Fibroblast of villous mesenchyme (primary cell): ENCODE results near the gene PCDH15. TPM values are rescaled to one million over a fixed set of nuclear protein-coding genes. Genes with fewer than 3 reads are reported as not detected.
"Not testable (repeated sequence)": the region's sequence is repeated elsewhere in the genome, so short reads cannot be mapped to it uniquely, and the experiment has no call there.

Source experiments
- DNase-seq: peaks from one replicate; pipeline ENCODE4 v3.0.0-alpha.2; 2010; ENCODE audit warnings: low read depth
- H3K4me3 ChIP-seq: 2 replicates; pipeline ENCODE4 v1.5.1; 2011; ENCODE audit warnings: low read depth, mild to moderate bottlenecking, low read length
- CTCF ChIP-seq: IDR thresholded peaks from 2 replicates; pipeline ENCODE4 v1.5.1; 2012; ENCODE audit warnings: low read depth, mild to moderate bottlenecking, low read length; ENCODE audit not compliant: insufficient read depth
- total RNA-seq: library from RNA; depleted of rRNA; stranded (reverse); fragments of >200 nt; gene quantifications from 2 replicates; pipeline ENCODE4 v1.2.3, GENCODE V29; 2012

PCDH15 gene
- total RNA-seq, 1 donor = not detected

DNA sequence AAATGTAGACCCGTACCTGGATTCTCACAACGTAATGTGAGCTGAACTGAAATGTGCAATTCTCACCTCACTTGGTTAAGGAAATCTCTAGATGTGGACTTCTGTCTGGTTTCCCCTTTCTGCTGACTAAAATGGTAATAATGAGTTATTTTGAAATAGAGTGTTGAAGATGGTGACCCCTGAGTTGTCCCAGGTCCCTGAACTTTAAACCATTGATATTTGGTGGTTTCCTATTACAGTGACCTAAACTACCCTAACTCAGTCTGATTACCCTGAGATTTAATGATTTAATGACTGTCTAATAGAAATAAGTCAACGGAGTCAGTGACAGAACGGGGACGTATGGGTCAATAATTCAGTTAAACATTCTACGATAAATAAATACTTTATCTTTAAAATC is 845.9 kb downstream of the PCDH15 start:
- no peak overlapping the region for H3K4me3 ChIP-seq
- TF ChIP-seq CTCF = no peak
- no peak for DNase-seq

DNA sequence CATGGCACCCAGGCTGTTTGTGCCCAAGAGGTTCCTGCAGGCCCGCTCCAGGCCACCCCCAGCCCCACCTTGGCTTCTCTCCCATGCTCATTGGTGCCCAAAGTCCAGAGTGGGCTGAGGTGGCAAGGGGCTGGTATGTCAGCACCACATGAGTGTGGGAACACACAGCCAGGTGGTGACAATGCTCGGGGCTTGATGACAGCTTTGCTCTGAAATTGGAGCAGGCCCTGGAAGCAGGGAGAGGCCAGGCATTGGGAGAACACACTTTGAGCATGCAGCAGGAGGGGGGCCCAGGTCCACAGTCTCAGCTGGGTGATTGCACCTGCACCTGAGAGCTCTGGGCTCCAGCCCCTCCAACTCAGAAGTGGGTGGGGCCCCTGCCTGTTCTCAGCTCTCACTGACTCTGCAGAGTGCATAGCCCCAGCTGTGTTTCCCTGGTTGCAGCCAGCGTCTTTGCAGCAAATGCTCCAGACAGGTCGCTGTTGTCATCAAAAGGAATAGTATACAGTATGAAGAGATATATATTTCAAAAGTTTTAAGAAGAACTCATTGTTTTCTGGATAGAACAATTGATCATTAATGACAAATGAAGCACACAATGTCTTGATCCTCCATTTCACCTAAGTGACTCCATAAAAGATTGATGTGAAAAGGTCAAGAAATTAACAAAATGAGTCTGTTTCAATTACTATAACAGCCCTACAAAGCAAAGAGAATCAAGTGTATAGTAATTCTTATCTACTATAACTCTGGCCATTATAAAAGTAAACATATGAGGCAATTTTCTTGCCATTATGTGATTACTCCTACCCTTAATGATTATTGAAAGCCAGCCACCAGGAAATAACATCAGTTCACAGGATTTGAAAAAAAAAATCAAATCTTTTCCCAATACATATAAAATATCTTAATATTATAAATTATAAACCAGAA is 848.1 kb downstream of the PCDH15 start:
- no peak for TF ChIP-seq CTCF
- H3K4me3 ChIP-seq = no peak overlapping the region
- DNase-seq = no peak

DNA sequence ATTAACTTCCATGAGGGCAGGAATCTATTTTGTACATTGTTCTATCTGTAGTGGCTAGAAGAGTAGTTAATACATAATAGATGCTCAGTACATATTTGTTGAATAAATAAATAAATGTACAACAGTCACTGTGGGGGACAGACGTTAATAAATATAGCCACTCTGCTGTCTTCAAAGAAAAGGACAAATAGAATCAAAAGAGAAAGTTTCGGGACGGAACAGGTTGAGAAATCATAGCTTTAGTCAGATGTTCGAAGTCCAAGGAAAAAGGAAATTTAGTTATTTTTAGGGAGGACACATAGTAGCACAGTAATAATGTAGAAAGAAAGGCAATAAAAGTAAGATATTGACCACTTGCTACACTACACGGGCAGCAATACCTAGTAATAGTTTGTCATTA is 861.4 kb downstream of the PCDH15 start:
- TF ChIP-seq CTCF = no peak
- DNase-seq = no peak
- H3K4me3 ChIP-seq = no peak overlapping the region

GRCh38 chr10:53930648-53931047 is 870.4 kb downstream of the PCDH15 start:
- no peak for TF ChIP-seq CTCF
- no peak for DNase-seq
- no peak overlapping the region for H3K4me3 ChIP-seq

GRCh38 chr10:53924051-53924700 is 876.9 kb downstream of the PCDH15 start:
- not testable (repeated sequence) for H3K4me3 ChIP-seq, DNase-seq

- no peak for TF ChIP-seq CTCF
- no peak overlapping the region for H3K4me3 ChIP-seq
- DNase-seq = no peak
These were observed 882.3 kb downstream of the PCDH15 start for GRCh38 chr10:53918755-53919154.

GRCh38 chr10:53909791-53910190 is 891.2 kb downstream of the PCDH15 start:
- H3K4me3 ChIP-seq = no peak overlapping the region
- no peak for TF ChIP-seq CTCF
- DNase-seq = no peak
